ENCODE results near the gene SRRM3.
A peak's percentile ranks its signal among the peaks of the same experiment; 100 is the strongest.
"Not testable (repeated sequence)": the region's sequence is repeated elsewhere in the genome, so short reads cannot be mapped to it uniquely, and the experiment has no call there.

The SRRM3 gene

GRCh38 chr7:76201732-76202665 lies at the start of gene SRRM3:
Gene SRRM3 (plus strand): TSS chr7:76201896. CDS start chr7:76235067, 33,171 bp downstream.
- DNase-seq (ENCODE audit: low read depth), result peak; percentile 19
- peak within 1 kb of the TSS; percentile 13 for H3K4me3 ChIP-seq (ENCODE audit: low read depth, low read length)

- no peak overlapping the region for H3K4me3 ChIP-seq (ENCODE audit: low read depth, low read length)
- DNase-seq (ENCODE audit: low read depth), result no peak
Measured at GRCh38 chr7:76151932-76152331, 49.8 kb upstream of the SRRM3 start.

GRCh38 chr7:76153571-76154230 lies 48.0 kb upstream of the SRRM3 start:
- H3K4me3 ChIP-seq (ENCODE audit: low read depth, low read length); DNase-seq (ENCODE audit: low read depth): not testable (repeated sequence)

GRCh38 chr7:76155938-76156337 lies 45.8 kb upstream of the SRRM3 start:
- no peak overlapping the region for H3K4me3 ChIP-seq (ENCODE audit: low read depth, low read length)
- DNase-seq (ENCODE audit: low read depth), result peak; percentile 29

GRCh38 chr7:76156992-76157685 lies 44.6 kb upstream of the SRRM3 start:
- H3K4me3 ChIP-seq (ENCODE audit: low read depth, low read length); DNase-seq (ENCODE audit: low read depth): not testable (repeated sequence)

- not testable (repeated sequence) for H3K4me3 ChIP-seq (ENCODE audit: low read depth, low read length); DNase-seq (ENCODE audit: low read depth)
Measured at GRCh38 chr7:76158416-76158815, 43.3 kb upstream of the SRRM3 start.

GRCh38 chr7:76162416-76163170 lies 39.1 kb upstream of the SRRM3 start:
- H3K4me3 ChIP-seq (ENCODE audit: low read depth, low read length); DNase-seq (ENCODE audit: low read depth): not testable (repeated sequence)

- not testable (repeated sequence) for DNase-seq (ENCODE audit: low read depth); H3K4me3 ChIP-seq (ENCODE audit: low read depth, low read length)
Measured at GRCh38 chr7:76163812-76164211, 37.9 kb upstream of the SRRM3 start.

- H3K4me3 ChIP-seq (ENCODE audit: low read depth, low read length), result no peak overlapping the region
- DNase-seq (ENCODE audit: low read depth), result no peak
Measured at GRCh38 chr7:76165106-76165972, 36.4 kb upstream of the SRRM3 start.

- peak overlapping the region; percentile 60 for H3K4me3 ChIP-seq (ENCODE audit: low read depth, low read length)
Measured at GRCh38 chr7:76165973-76166403, 35.7 kb upstream of the SRRM3 start.

GRCh38 chr7:76166404-76167255 lies 35.1 kb upstream of the SRRM3 start:
- peak; percentile 74 for DNase-seq (ENCODE audit: low read depth)
- H3K4me3 ChIP-seq (ENCODE audit: low read depth, low read length), result peak overlapping the region; percentile 60

More at GRCh38 chr7:76165973-76166403, 35.7 kb upstream of the SRRM3 start:
- DNase-seq (ENCODE audit: low read depth), result no peak

GRCh38 chr7:76173566-76174205 lies 28.0 kb upstream of the SRRM3 start:
- no peak overlapping the region for H3K4me3 ChIP-seq (ENCODE audit: low read depth, low read length)
- DNase-seq (ENCODE audit: low read depth), result no peak

- DNase-seq (ENCODE audit: low read depth); H3K4me3 ChIP-seq (ENCODE audit: low read depth, low read length): not testable (repeated sequence)
Measured at GRCh38 chr7:76176951-76177350, 24.7 kb upstream of the SRRM3 start.

GRCh38 chr7:76179686-76180085 lies 22.0 kb upstream of the SRRM3 start:
- H3K4me3 ChIP-seq (ENCODE audit: low read depth, low read length), result no peak overlapping the region
- no peak for DNase-seq (ENCODE audit: low read depth)

GRCh38 chr7:76182225-76182960 lies 19.3 kb upstream of the SRRM3 start:
- DNase-seq (ENCODE audit: low read depth), result no peak
- H3K4me3 ChIP-seq (ENCODE audit: low read depth, low read length), result no peak overlapping the region

GRCh38 chr7:76185187-76185896 lies 16.4 kb upstream of the SRRM3 start:
- DNase-seq (ENCODE audit: low read depth), result no peak
- H3K4me3 ChIP-seq (ENCODE audit: low read depth, low read length), result no peak overlapping the region
